Mammary epithelial cell (primary cell): ENCODE measurements around the gene PIN4.

Experiments
- CTCF ChIP-seq, 2 donors: IDR thresholded peaks in 1 of 2; conservative IDR thresholded peaks in 1 of 2; 2 replicates each; pipeline ENCODE4 v1.5.1; 2011 to 2012; ENCODE audit warnings: inconsistent platforms in 2 of 2, low read length in 2 of 2, mild to moderate bottlenecking in 2 of 2, control low read depth in 1 of 2, low read depth in 1 of 2; ENCODE audit not compliant: insufficient read depth in 1 of 2; ENCODE audit errors: extremely low read depth in 1 of 2
- EZH2 ChIP-seq: IDR thresholded peaks from 2 replicates; pipeline ENCODE4 v1.6.1; 2012; ENCODE audit warnings: low read length, inconsistent platforms, borderline replicate concordance

GRCh38 chrX:72216973-72217372, 35.4 kb downstream of the PIN4 start:
- TF ChIP-seq CTCF (conservative IDR thresholded peaks at IDR 0.05 in 1 of 2, IDR thresholded peaks at IDR 0.05 in 1 of 2; ENCODE audit: extremely low read depth in 1 of 2, insufficient read depth in 1 of 2, low read depth in 1 of 2, low read length in 2 of 2) (no peak), EZH2 (no peak)
